H1 (cell line): Measurements from ENCODE around the gene PPID. TPM values are rescaled to one million over a fixed set of nuclear protein-coding genes. Genes with fewer than 3 reads are reported as not detected.

Source experiments
- CTCF ChIA-PET: fragments of 300-600 bp; sonication (Branson Sonifier 250); formaldehyde crosslinking; loops from one replicate; lab custom pipeline; 2021; ENCODE audit not compliant: partially characterized antibody; lab: Charles Lee
- POLR2A ChIA-PET: fragments of 300-600 bp; sonication (Branson Sonifier 250); formaldehyde crosslinking; loops from one replicate; lab custom pipeline; 2021; ENCODE audit warnings: inconsistent platforms; ENCODE audit not compliant: partially characterized antibody; lab: Charles Lee
- DNase-seq, 2 experiments: peaks; one replicate each; pipeline versions ENCODE4 v3.0.0 to v3.0.0-alpha.2; 2010 to 2022; ENCODE audit warnings: low spot score in 2 of 2, low read depth in 1 of 2, mixed read lengths in 1 of 2
- FAIRE-seq: peaks from 2 replicates; lab custom pipeline; 2011; peaks lifted over from hg19 to GRCh38; lab: Jason Lieb, UNC
- H2AFZ ChIP-seq: 2 replicates; pipeline ENCODE4 v1.8.1; 2012; ENCODE audit warnings: low read length, inconsistent platforms
- H2AK5ac ChIP-seq: 2 replicates; pipeline ENCODE4 v1.6.1; 2013; ENCODE audit warnings: low read depth, low read length
- H2BK120ac ChIP-seq: replicated peaks from 2 replicates; pipeline ENCODE3; 2013; ENCODE audit warnings: low read depth, low read length, inconsistent platforms
- H2BK12ac ChIP-seq: 2 replicates; pipeline ENCODE4 v1.6.1; 2013; ENCODE audit warnings: low read depth, low read length
- H2BK15ac ChIP-seq: 2 replicates; pipeline ENCODE4 v1.6.1; 2013; ENCODE audit warnings: low read length
- H2BK20ac ChIP-seq: 2 replicates; pipeline ENCODE4 v1.6.1; 2013; ENCODE audit warnings: low read length
- H2BK5ac ChIP-seq: 2 replicates; pipeline ENCODE4 v1.6.1; 2013; ENCODE audit warnings: low read depth, low read length
- H3K14ac ChIP-seq: 2 replicates; pipeline ENCODE4 v1.6.1; 2013; ENCODE audit warnings: inconsistent platforms; ENCODE audit not compliant: insufficient read length
- H3K18ac ChIP-seq: 2 replicates; pipeline ENCODE4 v1.6.1; 2013; ENCODE audit warnings: low read length; ENCODE audit errors: extremely low read depth
- H3K23ac ChIP-seq: 2 replicates; pipeline ENCODE4 v1.6.1; 2013; ENCODE audit warnings: inconsistent platforms; ENCODE audit not compliant: insufficient read length
- H3K23me2 ChIP-seq: 2 replicates; pipeline ENCODE4 v1.6.1; 2013; ENCODE audit warnings: low read depth, low read length
- H3K27ac ChIP-seq: 2 replicates; pipeline ENCODE4 v1.6.1; 2011; ENCODE audit warnings: low read depth, low read length, inconsistent platforms
- H3K27me3 ChIP-seq, 4 experiments: replicated peaks in 1 of 4; 1 replicate in 1 of 4; 2 replicates in 3 of 4; pipeline versions ENCODE4 v1.6.1 to v1.8.1; 2011 to 2013; ENCODE audit warnings: low read length in 3 of 4, mild to moderate bottlenecking in 3 of 4, inconsistent platforms in 2 of 4, mixed read lengths in 2 of 4, moderate library complexity in 1 of 4; ENCODE audit not compliant: control insufficient read depth in 3 of 4, insufficient read depth in 3 of 4; ENCODE audit errors: extremely low read depth in 1 of 4
- H3K36me3 ChIP-seq, 4 experiments: 2 replicates each; pipeline versions ENCODE4 v1.6.1 to v1.8.1; 2011 to 2013; ENCODE audit warnings: mild to moderate bottlenecking in 4 of 4, low read length in 3 of 4, moderate library complexity in 2 of 4, control low read depth in 1 of 4, inconsistent platforms in 1 of 4; ENCODE audit not compliant: insufficient read depth in 4 of 4, control insufficient read depth in 2 of 4
- H3K4ac ChIP-seq: replicated peaks from 2 replicates; pipeline ENCODE3; 2013; ENCODE audit warnings: low read length, low read depth, mixed read lengths, inconsistent platforms; ENCODE audit not compliant: insufficient read length
- H3K4me1 ChIP-seq, 4 experiments: replicated peaks in 1 of 4; 1 replicate in 1 of 4; 2 replicates in 3 of 4; pipeline versions ENCODE4 v1.6.1 to v1.8.1; 2011 to 2013; ENCODE audit warnings: low read length in 3 of 4, inconsistent platforms in 2 of 4, mixed read lengths in 1 of 4; ENCODE audit not compliant: insufficient read depth in 4 of 4, control insufficient read depth in 3 of 4
- H3K4me2 ChIP-seq, 2 experiments: 2 replicates each; pipeline versions ENCODE4 v1.6.1 to v1.8.1; 2011 to 2013; ENCODE audit warnings: low read depth in 2 of 2, low read length in 2 of 2, control low read depth in 1 of 2, inconsistent platforms in 1 of 2, mild to moderate bottlenecking in 1 of 2; ENCODE audit not compliant: insufficient read depth in 1 of 2
- H3K4me3 ChIP-seq, 4 experiments: fragments of 200-600, 300-600 bp in 1 of 4; sonication (generic), shearing (Covaris generic), sonication (Bioruptor Twin) in 1 of 4; 2 replicates each; pipeline versions ENCODE4 v1.5.1 to v1.8.1; 2011 to 2016; ENCODE audit warnings: low read length in 4 of 4, low read depth in 3 of 4, control low read depth in 2 of 4, inconsistent platforms in 2 of 4, mild to moderate bottlenecking in 2 of 4, mixed read lengths in 1 of 4, moderate library complexity in 1 of 4; ENCODE audit not compliant: insufficient read depth in 2 of 4; ENCODE audit errors: extremely low read depth in 1 of 4
- H3K56ac ChIP-seq: replicated peaks from 2 replicates; pipeline ENCODE3; 2013; ENCODE audit warnings: low read depth, mild to moderate bottlenecking, mixed read lengths, low read length, inconsistent platforms; ENCODE audit not compliant: insufficient read length
- H3K79me1 ChIP-seq: 2 replicates; pipeline ENCODE4 v1.6.1; 2013; ENCODE audit warnings: low read depth, low read length, control low read depth
- H3K79me2 ChIP-seq, 2 experiments: 2 replicates each; pipeline versions ENCODE4 v1.6.1 to v1.8.1; 2012 to 2013; ENCODE audit warnings: low read length in 2 of 2, mild to moderate bottlenecking in 2 of 2, inconsistent platforms in 1 of 2; ENCODE audit not compliant: insufficient read depth in 2 of 2, control insufficient read depth in 1 of 2
- H3K9ac ChIP-seq, 4 experiments: replicated peaks in 1 of 4; 1 replicate in 1 of 4; 2 replicates in 3 of 4; pipeline versions ENCODE4 v1.6.1 to v1.8.1; 2011 to 2013; ENCODE audit warnings: low read depth in 3 of 4, low read length in 3 of 4, control low read depth in 2 of 4, mild to moderate bottlenecking in 2 of 4, moderate library complexity in 2 of 4, inconsistent platforms in 1 of 4; ENCODE audit errors: extremely low read depth in 1 of 4
- H3K9me3 ChIP-seq, 2 experiments: 2 replicates each; pipeline versions ENCODE4 v1.6.1 to v1.8.1; 2012 to 2013; ENCODE audit warnings: mild to moderate bottlenecking in 2 of 2, moderate library complexity in 2 of 2, control low read depth in 1 of 2, inconsistent platforms in 1 of 2, low read depth in 1 of 2, low read length in 1 of 2, mixed read lengths in 1 of 2; ENCODE audit not compliant: insufficient read depth in 2 of 2
- H4K20me1 ChIP-seq, 2 experiments: replicated peaks in 1 of 2; 2 replicates each; pipeline versions ENCODE3 to v1.8.1; 2011 to 2013; ENCODE audit warnings: inconsistent platforms in 2 of 2, low read length in 2 of 2, mild to moderate bottlenecking in 1 of 2; ENCODE audit not compliant: insufficient read depth in 2 of 2, control insufficient read depth in 1 of 2
- H4K5ac ChIP-seq: 2 replicates; pipeline ENCODE4 v1.6.1; 2013; ENCODE audit warnings: low read length, low read depth, mixed read lengths, inconsistent platforms; ENCODE audit not compliant: insufficient read length
- H4K8ac ChIP-seq: 2 replicates; pipeline ENCODE4 v1.8.0; 2013; ENCODE audit warnings: mild to moderate bottlenecking, moderate library complexity, low read length, inconsistent platforms; ENCODE audit not compliant: insufficient read depth; ENCODE audit errors: extremely low read depth
- H4K91ac ChIP-seq: replicated peaks from 2 replicates; pipeline ENCODE3; 2013; ENCODE audit warnings: low read length, mixed read lengths, inconsistent platforms; ENCODE audit not compliant: insufficient read length
- KDM4A ChIP-seq: IDR thresholded peaks from one replicate; pipeline ENCODE4 v1.7.1; 2012; ENCODE audit warnings: low read depth, mild to moderate bottlenecking, moderate library complexity, low read length, inconsistent platforms; ENCODE audit not compliant: severe bottlenecking
- ZNF274 ChIP-seq: IDR thresholded peaks from 2 replicates; pipeline ENCODE4 v1.7.0; 2012; ENCODE audit warnings: low read length, borderline replicate concordance; ENCODE audit errors: extremely low read depth
- WGBS, 2 experiments: shearing (Covaris generic) in 1 of 2; methylation state at CpG; one replicate each; pipeline versions ENCODE4 v1.1.6 to v1.1.7; 2013 to 2015; ENCODE audit warnings: low lambda C conversion rate in 2 of 2, mixed read lengths in 2 of 2, inconsistent platforms in 1 of 2, low coverage in 1 of 2, missing lambda C conversion rate in 1 of 2; ENCODE audit not compliant: insufficient replicate concordance in 2 of 2, insufficient coverage in 1 of 2, insufficient read length in 1 of 2; ENCODE audit errors: extremely low coverage in 1 of 2, missing lambda C conversion rate in 1 of 2; 5-methylcytosine and 5-hydroxymethylcytosine counted together
- polyA plus RNA-seq, 7 experiments: library from polyadenylated mRNA; depleted of rRNA in 3 of 7; stranded (reverse) in 5 of 7; unstranded in 2 of 7; fragments of >200 nt in 5 of 7; fragments of 200-250 nt in 2 of 7; gene quantifications; 1 replicate in 5 of 7; 2 replicates in 1 of 7; 4 replicates in 1 of 7; pipeline versions ENCODE4 v1.2.1 to v1.2.3, GENCODE V29; 2011 to 2013; ENCODE audit warnings: missing spikeins in 2 of 7, mixed read lengths in 2 of 7
- total RNA-seq: library from RNA; stranded (reverse); fragmentation: NEBNext Ultra II Directional; extraction: Animal tissue kit (Norgen Biotek cat#: 25700); gene quantifications from 2 replicates; pipeline ENCODE4 v1.2.1, GENCODE V29; 2021

Gene PPID
- total and polyA plus RNA-seq, 2 of the 8 experiments (the other 6 are each of a cell fraction or from before 2014, with no cell fraction given), result 20.2 to 53.2 TPM

- Histone ChIP-seq H3K56ac (no peak overlapping the region), H3K14ac (no peak overlapping the region), H2AFZ (no peak overlapping the region), H2BK15ac (no peak overlapping the region), H3K27me3 (no peaks in the 10 kb centered on the region; a peak in 1 of 7 replicates), H2BK5ac (no peak overlapping the region), H3K4ac (no peak overlapping the region), H3K18ac (no peak overlapping the region), H3K4me2 (no peak overlapping the region), H3K4me3 (no peak overlapping the region), H4K20me1 (peaks cover 0 to 2% of the 10 kb centered on the region in 2 experiments), H2BK12ac (no peak overlapping the region), H3K9ac (no peak overlapping the region), H3K79me2 (peaks cover 0 to 24% of the 10 kb centered on the region in 2 experiments; a peak in 3 of 4 replicates), H2AK5ac (no peak overlapping the region), H3K23me2 (peaks cover 8% of the 10 kb centered on the region), H3K79me1 (0 out of 2 replicates have a peak, but pooled peaks cover 2% of the 10 kb centered on the region), H2BK120ac (no peak overlapping the region), H3K9me3 (no peaks in the 10 kb centered on the region), H3K27ac (no peak overlapping the region), H3K36me3 (no peaks in the 10 kb centered on the region), H4K5ac (no peak overlapping the region), H4K8ac (no peak overlapping the region), H3K23ac (no peak overlapping the region), H2BK20ac (no peak overlapping the region), H3K4me1 (peaks cover 0 to 5% (median 0%) of the 10 kb centered on the region in 4 experiments; a peak in 2 of 7 replicates), H4K91ac (no peak overlapping the region)
- WGBS, 2 experiments, result 84% methylated on average over 2 of the region's 2 CpGs; no CpG with 5 or more reads in 1 of the 2 experiments
- POLR2A ChIA-PET, result no interaction called here
- DNase-seq, result no peak
- CTCF ChIA-PET, result no interaction called here
- FAIRE-seq, result no peak
- TF ChIP-seq ZNF274 (no peak), KDM4A (no peak)
Measured at GRCh38 chr4:158771776-158772175, 48.6 kb upstream of the PPID start.
